ENCODE data around the gene AIFM3.

The AIFM3 gene

GRCh38 chr22:20973634-20974286 is 6.7 kb downstream of the AIFM3 start:
- no peaks in the 10 kb centered on the region for H3K9me2 ChIP-seq (replicated peaks; ENCODE audit: insufficient read depth, low read length)
- H3K36me3 ChIP-seq (ENCODE audit: low read length), result no peaks in the 10 kb centered on the region
- no peak overlapping the region for H3K27ac ChIP-seq (ENCODE audit: low read depth, low read length)
- H3K27me3 ChIP-seq (ENCODE audit: low read length), result no peaks in the 10 kb centered on the region
- no peaks in the 10 kb centered on the region for H3K79me2 ChIP-seq (ENCODE audit: insufficient read depth, low read length)
- H3K4me2 ChIP-seq (ENCODE audit: low read depth, low read length, poor library complexity, severe bottlenecking), result no peak overlapping the region
- H3F3A ChIP-seq (ENCODE audit: insufficient read depth), result no peaks in the 10 kb centered on the region
- H3K9ac ChIP-seq (ENCODE audit: low read length), result no peak overlapping the region
- no peaks in the 10 kb centered on the region for H3K9me3 ChIP-seq (ENCODE audit: insufficient read depth, low read length)
- H4K20me1 ChIP-seq (ENCODE audit: low read depth, low read length), result no peaks in the 10 kb centered on the region
- H2AFZ ChIP-seq (ENCODE audit: low read depth, low read length, severe bottlenecking), result no peak overlapping the region
- TF ChIP-seq CTCF (IDR thresholded peaks at IDR 0.05; ENCODE audit: insufficient read depth, low read length, poor library complexity, severe bottlenecking) (no peak), EZH2phosphoT487 (conservative IDR thresholded peaks at IDR 0.05; ENCODE audit: low read length) (no peak)
- no peak overlapping the region for H3K4me3 ChIP-seq (ENCODE audit: insufficient read depth, low read length, poor library complexity, severe bottlenecking)

- H3K9me3 ChIP-seq (ENCODE audit: insufficient read depth, low read length), result no peaks in the 10 kb centered on the region
- H3K9ac ChIP-seq (ENCODE audit: low read length), result no peak overlapping the region
- H3K27ac ChIP-seq (ENCODE audit: low read depth, low read length), result no peak overlapping the region
- H2AFZ ChIP-seq (ENCODE audit: low read depth, low read length, severe bottlenecking), result no peak overlapping the region
- no peaks in the 10 kb centered on the region for H4K20me1 ChIP-seq (ENCODE audit: low read depth, low read length)
- no peaks in the 10 kb centered on the region for H3K79me2 ChIP-seq (ENCODE audit: insufficient read depth, low read length)
- no peak for TF ChIP-seq CTCF (IDR thresholded peaks at IDR 0.05; ENCODE audit: insufficient read depth, low read length, poor library complexity, severe bottlenecking)
- no peak for TF ChIP-seq EZH2phosphoT487 (conservative IDR thresholded peaks at IDR 0.05; ENCODE audit: low read length)
- H3K36me3 ChIP-seq (ENCODE audit: low read length), result no peaks in the 10 kb centered on the region
- no peak overlapping the region for H3K4me2 ChIP-seq (ENCODE audit: low read depth, low read length, poor library complexity, severe bottlenecking)
- H3K27me3 ChIP-seq (ENCODE audit: low read length), result no peaks in the 10 kb centered on the region
- no peaks in the 10 kb centered on the region for H3K9me2 ChIP-seq (replicated peaks; ENCODE audit: insufficient read depth, low read length)
- H3K4me3 ChIP-seq (ENCODE audit: insufficient read depth, low read length, poor library complexity, severe bottlenecking), result no peak overlapping the region
- no peaks in the 10 kb centered on the region for H3F3A ChIP-seq (ENCODE audit: insufficient read depth)
These were observed 7.4 kb downstream of the AIFM3 start for GRCh38 chr22:20974336-20974955.

GRCh38 chr22:20975541-20976290 is 8.7 kb downstream of the AIFM3 start:
- Histone ChIP-seq H2AFZ (ENCODE audit: low read depth, low read length, severe bottlenecking) (no peak overlapping the region), H3K36me3 (ENCODE audit: low read length) (no peaks in the 10 kb centered on the region), H3K9me3 (ENCODE audit: insufficient read depth, low read length) (no peaks in the 10 kb centered on the region), H3K79me2 (ENCODE audit: insufficient read depth, low read length) (no peaks in the 10 kb centered on the region), H3K27ac (ENCODE audit: low read depth, low read length) (no peak overlapping the region), H3K9me2 (replicated peaks; ENCODE audit: insufficient read depth, low read length) (no peaks in the 10 kb centered on the region), H4K20me1 (ENCODE audit: low read depth, low read length) (no peaks in the 10 kb centered on the region), H3F3A (ENCODE audit: insufficient read depth) (no peaks in the 10 kb centered on the region), H3K4me2 (ENCODE audit: low read depth, low read length, poor library complexity, severe bottlenecking) (no peak overlapping the region), H3K9ac (ENCODE audit: low read length) (no peak overlapping the region), H3K4me3 (ENCODE audit: insufficient read depth, low read length, poor library complexity, severe bottlenecking) (no peak overlapping the region), H3K27me3 (ENCODE audit: low read length) (no peaks in the 10 kb centered on the region)
- TF ChIP-seq EZH2phosphoT487 (conservative IDR thresholded peaks at IDR 0.05; ENCODE audit: low read length) (no peak), CTCF (IDR thresholded peaks at IDR 0.05; ENCODE audit: insufficient read depth, low read length, poor library complexity, severe bottlenecking) (no peak)

All from SU-DHL-6 (cell line).